Fibroblast of gingiva (primary cell): ENCODE measurements around the gene SAMD15.
"Not testable (repeated sequence)": the region's sequence is repeated elsewhere in the genome, so short reads cannot be mapped to it uniquely, and the experiment has no call there.

Experiments
- DNase-seq: peaks from one replicate; pipeline ENCODE4 v3.0.0-alpha.2; 2011; ENCODE audit warnings: low read depth

The SAMD15 gene

DNA sequence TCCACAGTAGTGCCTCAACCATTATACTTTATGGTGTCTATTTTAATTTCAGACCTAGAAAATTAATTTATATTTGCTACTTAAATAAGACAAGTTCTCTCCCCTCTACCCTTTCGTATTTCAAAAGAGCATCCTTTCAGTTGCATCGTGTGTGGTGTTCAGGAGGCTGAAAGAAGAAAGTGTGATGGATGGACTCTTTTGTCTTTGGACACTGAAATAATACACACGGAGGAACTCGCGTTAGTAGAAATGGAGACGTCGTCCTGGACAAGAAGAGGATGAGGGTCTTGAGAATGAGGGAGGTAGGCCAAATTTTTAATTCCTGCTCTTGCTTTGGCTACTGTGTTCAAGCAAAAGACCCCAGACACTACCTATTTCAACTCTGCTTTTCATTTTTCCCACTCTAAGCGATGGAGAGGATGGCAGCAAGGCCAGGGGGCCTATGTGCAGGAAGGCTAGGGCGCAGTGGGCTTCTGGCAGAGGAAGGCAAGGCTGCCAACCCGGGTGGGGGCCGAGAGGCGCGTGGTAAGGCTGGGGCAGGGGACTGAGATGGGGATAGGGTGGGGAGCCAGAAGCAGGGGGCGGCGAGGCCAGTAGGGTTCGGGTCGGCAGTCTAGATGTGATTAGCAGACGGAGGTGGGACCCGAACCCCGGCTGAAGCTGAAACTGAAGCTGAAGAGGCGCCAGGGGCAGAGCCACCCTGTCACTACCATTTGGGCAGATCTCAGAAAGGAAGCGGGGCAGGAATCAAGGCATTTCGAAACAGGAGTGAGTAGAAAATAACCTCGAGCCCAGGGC lies 1.0 kb upstream of the SAMD15 start:
- peak; percentile 6 for DNase-seq

DNA sequence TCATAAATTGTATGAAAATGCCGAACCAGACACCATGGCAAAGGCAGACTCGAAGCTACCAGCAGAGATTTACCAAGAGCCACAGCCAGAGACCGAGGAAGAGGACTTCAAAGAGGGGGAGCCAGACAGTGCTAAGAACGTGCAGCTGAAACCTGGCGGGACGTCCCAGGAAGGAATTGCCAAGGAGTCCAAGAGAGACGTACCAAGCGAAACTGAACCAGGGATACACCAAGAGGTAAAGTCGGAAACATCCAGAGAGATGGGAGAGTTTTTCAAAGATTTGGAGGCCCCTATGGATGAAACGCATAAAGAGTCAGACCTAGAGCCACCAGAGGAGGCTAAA lies 294 bp downstream of the SAMD15 start:
- no peak for DNase-seq

DNA sequence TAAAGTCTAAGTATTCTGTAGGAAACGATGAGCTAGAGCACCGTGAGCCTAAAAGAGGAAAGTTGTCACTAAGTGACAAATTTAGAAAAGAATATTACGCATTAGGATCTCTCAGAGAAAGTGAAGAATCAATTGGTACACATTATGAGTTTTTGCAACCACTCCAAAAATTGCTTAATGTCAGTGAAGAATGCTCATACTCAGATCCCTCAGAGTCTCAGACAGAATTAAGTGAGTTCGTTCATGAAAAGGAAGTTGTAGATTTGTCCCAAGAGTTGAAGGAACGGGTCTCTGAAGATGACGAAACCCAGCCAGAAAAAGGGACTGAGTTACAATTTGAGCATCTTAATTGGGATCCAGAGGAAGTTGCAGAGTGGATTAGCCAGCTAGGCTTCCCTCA lies 1.5 kb downstream of the SAMD15 start:
- no peak for DNase-seq

DNA sequence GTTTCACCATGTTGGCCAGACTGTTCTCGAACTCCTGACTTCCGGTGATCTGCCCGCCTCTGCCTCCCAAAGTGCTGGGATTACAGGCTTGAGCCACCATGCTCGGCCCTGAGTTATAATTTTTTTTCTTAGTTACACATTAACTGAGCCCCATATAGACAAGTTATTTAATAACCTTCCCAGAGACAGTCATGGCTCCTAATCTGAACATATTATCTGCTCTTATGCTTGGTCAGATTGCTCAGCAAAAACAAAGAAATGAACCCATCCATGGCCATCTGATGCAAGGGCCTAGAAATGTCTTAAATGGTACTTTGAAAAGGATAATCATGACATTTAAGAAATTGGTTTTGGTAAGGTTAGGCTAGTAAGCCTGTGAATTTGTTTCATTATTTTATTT lies 13.0 kb downstream of the SAMD15 start:
- DNase-seq: no peak

DNA sequence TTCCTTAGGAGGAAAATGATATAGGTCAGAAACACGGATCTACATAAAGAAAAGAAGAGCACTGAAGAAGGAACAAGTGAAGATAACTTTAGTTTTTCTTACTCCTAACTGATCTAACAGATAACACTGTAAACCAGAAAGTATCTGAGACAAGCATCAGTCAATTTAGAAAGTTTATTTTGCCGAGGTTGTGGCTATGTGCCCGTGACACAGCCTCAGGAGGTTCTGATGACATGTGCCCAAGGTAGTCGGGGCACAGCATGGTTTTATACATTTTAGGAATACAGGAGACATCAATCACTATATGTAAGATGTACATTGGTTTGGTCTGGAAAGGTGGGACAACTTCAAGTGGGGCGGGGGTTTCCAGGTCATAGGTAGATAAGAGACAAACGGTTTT lies 23.0 kb downstream of the SAMD15 start:
- no peak for DNase-seq

DNA sequence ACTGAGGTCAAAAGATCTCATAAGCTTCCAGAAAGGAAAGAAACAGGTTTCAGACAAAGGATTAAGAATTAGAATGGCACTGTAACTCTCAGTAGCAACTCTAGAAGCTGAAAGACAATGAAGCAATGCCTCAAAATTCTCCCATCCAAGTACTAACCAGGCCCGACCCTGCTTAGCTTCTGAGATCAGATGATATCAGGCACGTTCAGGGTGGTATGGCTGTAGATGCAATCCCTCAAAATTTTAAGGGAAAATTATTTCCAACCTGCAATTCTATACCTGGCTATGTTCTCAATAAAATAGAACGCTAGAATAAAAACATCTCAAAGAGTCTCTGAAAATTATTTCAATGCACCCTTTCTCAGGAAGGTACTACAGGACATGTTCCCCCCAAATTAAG lies 26.6 kb downstream of the SAMD15 start:
- no peak for DNase-seq

DNA sequence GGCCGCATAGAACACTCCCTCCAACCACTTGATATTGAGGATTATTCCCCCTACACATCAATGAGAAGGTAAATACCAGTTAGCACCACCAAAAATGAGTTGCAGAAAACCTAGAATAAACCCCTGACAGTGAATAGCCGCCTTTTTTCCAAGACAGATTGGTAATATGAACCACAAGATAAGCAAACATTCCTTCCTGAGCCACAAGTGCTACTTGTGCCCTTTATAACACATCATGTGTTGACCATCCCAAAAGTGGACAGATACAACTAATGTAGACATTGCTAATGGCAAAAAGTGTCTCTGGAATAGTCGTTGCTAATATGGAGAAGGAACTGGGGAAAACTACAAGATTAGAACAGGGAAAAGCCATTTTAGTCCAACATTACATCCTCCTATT lies 28.9 kb downstream of the SAMD15 start:
- DNase-seq: no peak

DNA sequence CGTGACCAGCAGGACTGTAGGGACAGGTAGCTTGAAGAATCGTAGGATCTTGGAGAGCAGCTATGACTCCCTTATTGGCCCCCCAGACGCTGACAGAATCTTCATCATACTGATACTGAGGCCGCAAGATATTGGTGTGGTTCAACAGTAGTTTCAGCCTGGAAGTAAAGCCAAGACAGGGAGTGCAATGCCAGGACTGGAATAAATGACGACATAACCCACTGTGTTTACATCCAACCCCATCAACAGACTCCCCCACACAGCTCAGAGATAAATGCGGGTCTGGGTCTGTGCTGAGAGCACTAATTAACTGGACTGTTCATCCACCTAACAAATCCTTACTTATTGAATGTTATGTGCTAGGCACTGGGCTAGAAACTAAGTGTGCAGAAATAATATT lies 29.5 kb downstream of the SAMD15 start:
- DNase-seq: no peak

DNA sequence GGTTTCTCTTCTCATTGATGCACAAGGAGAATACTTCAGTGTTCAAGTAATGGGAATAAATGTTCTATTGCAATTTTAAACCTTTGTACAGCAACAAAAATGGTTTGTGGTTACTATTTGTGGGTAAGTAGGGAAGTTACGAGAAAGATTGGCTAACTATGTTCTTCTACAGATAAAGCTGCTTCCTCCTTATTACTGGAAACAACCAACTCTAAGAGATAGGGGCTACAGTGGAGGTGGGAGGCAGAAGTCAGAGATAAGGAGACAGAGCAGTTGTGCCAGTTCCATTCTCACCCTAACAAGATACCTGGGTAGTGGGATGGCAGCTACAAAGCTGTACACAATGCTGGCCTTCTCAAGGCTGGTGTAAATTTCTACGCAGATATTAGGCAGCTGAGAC lies 30.0 kb downstream of the SAMD15 start:
- DNase-seq: no peak

DNA sequence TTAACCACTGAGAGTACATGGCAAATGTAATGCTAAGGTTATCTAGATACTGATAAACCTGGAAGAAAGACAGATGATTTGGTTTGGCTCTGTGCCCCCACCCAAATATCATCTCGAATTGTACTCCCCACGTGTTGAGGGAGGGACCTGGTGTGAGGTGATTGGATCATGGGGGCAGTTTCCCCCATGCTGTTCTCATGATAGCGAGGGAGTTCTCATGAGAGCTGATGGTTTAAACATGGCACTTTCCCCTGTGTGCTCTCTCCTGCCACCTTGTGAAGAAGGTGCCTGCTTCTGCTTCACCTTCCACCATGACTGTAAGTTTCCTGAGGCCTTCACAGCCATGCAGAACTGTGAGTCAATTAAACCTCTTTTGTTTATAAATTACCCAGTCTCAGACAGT lies 32.0 kb downstream of the SAMD15 start:
- DNase-seq: no peak

DNA sequence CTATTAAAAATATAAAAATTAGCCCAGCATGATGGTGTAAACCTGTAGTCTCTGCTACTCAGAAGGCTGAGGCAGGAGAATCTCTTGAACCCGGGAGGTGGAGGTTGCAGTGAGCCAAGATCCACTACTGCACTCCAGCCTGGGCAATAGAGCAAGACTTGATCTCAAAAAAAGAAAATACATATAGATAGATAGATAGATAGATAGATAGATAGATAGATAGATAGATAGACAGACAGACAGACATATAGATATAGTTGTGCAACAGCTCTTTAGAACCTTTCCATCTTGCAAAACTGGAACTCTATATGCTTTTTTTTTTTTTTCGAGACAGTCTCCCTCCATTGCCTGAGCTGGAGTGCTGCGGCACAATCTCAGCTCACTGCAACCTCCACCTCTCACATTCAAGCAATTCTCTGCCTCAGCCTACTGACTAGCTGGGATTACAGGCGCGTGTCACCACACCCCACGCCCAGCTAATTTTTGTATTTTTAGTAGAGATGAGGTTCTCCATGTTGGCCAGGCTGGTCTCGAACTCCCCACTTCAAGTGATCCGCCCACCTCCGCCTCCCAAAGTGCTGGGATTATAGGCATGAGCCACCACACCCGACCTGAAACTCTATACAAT lies 38.3 kb downstream of the SAMD15 start:
- DNase-seq: not testable (repeated sequence)

DNA sequence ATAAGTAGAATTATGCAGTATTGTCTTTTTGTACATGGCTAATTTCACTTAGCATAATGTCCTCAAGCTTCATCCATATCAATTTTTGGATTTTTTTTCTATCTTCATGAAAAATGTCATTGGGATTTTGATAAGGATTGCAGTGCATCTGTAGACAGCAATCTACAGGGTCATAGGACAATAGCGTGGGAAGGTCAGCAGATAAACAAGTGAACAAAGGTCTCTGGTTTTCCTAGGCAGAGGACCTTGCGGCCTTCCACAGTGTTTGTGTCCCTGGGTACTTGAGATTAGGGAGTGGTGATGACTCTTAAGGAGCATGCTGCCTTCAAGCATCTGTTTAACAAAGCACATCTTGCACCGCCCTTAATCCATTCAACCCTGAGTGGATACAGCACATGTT lies 38.9 kb downstream of the SAMD15 start:
- not testable (repeated sequence) for DNase-seq

DNA sequence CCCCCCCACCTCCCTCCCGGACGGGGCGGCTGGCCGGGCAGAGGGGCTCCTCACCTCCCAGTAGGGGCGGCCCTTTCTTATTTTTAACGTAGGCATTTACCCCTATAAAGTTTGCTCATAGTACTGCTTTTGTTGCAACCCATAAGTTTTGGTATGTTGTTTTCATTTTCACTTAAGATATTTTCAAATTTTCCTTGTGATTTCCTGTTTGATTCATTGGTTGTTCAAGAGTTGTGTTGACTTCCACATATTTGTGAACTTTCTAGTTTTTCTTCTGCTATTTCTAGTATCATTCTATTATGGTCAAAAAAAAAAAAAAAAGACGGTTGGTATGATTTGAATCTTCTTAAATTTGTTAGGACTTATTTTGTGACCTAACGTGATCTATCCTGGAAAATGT lies 39.7 kb downstream of the SAMD15 start:
- DNase-seq: no peak

DNA sequence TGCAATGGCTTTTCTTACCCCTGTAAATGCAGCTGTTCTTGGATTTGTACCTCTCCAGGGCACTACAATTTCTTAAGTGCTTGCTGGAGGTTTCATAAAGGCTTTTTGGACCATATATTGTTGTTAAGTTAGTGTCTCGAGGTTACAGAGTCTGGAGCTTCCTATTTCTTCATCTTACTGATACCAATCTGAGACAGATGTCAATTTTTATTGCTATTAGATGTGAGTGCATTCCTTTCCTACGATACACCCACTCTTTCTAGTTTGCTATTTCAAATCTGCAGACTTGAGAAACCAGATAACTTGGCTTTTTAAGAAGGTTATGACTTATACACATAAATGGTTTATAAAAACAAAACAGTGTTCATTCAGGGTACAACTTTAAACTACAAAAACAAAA lies 44.0 kb downstream of the SAMD15 start:
- no peak for DNase-seq

DNA sequence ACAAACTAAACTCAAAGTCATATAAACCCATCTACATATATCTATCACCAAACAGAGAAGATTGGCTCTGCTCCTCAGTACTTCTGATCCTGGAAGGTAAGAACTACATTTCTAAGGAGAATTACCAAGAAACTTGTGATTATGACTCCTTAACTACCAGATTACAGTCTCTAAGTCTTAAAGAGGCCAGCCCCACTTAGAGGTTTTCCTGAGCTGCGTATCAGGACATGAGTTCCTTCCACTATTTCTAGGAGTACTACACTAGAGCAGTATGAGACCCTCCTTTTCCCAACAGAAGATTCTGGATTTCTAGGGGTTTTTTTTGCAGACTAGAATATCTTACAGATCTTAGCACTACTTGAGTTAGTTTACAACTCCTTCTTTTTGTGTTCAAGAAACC lies 46.2 kb downstream of the SAMD15 start, which contains the start of gene NOXRED1:
Gene NOXRED1 (minus strand): TSS at position 101 of the 400 bp plus-strand sequence. CDS start 634 bp downstream, outside the sequence.
- no peak for DNase-seq

DNA sequence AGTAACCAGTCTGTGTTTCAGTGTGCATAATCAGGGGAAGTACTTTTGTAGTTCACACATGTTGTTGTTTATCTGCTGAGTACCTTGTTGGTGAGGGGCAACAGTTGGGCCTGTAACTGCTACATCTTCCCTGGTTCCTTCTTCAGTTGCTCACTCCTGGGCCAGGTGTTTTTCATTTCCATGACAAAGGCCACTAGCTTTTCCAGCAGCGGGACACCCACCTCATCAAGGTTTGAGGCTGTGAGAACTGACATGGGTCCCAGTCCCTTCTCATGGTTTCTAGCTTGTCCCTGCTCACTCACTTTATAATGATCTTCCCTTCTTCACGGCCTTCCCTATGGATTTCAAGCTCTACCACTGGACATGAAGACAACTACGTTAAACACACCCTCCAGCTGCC lies 47.7 kb downstream of the SAMD15 start:
- no peak for DNase-seq

DNA sequence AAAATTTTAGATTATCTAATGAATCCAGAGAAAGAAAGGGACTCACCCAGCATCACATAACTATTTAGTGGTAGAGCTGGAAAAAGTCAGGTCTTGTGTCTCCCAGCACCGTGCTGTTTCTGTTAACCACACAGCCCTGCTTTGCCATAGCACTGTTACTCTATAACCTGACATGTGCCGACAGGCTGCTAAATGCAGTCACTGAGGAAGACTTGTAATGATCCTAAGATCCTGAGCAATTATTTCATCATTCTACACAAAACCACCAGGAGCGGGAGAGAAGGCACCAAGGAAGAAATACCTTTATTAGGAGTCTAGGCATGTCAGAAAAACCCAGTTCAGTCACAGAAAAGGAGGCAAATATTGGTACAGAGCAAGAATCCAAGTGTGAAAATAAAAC lies 49.2 kb downstream of the SAMD15 start:
- DNase-seq: no peak

DNA sequence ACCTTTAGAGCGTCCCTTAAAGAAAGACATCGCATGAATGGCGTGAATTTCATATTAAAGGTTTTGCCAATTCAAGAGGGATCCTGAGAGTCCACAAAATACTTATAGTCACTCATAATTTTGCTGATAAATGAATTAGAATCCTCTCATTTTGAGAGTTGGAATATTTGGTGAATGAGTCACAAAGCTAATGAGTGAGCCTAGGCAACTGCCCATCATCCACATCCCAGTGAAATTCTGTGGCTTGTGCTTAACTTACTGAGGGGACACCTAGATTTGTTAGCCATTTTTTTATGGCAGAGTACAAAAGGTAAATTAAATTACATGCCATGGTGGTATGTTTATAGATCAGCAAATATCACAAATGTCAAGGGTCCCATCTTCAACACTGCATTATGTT lies 58.9 kb downstream of the SAMD15 start:
- DNase-seq: no peak

DNA sequence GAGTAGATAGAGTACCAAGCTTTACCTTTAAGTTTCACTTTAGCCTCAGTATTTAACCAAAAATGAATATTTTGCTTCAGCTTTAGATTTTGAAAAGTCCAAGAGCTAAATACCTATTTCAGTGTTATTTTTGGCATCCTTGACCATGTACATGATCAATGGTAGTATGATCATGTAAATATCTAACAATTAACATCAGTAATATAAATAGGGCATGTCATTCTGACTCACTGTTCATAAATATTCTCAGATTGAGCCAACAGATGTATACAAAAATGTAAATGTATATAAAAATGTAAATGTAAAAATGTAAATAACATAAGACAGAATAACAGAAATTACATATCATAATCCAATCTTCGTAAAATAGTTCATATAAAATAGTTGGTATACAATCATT lies 61.4 kb downstream of the SAMD15 start:
- DNase-seq: no peak

DNA sequence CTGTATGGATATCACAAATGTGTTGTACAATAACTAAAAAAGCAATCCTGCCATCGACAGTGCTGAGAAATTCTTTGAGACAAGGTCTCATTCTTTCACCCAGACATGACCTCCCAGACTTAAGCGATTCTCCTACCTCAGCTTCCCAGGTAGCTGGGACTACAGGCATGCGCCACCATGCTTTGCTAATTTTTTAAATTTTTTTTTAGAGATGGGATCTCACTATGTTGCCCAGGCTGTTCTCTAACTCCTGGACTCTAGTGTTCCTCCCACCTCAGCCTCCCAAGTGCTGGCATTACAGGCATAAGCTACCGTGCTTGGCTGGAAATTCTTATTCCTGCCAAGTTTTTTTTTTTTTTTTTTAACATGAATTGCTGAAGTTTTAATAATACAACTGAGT lies 62.7 kb downstream of the SAMD15 start:
- no peak for DNase-seq
